NCI-H82 treated with DMSO at 0.1 percent for 48 hours (cell line): ENCODE data around the gene RIC1.
"Not testable (repeated sequence)": the region's sequence is repeated elsewhere in the genome, so short reads cannot be mapped to it uniquely, and the experiment has no call there.

Source experiments
- DNase-seq: peaks from one replicate; lab custom pipeline; 2025; ENCODE audit not compliant: unreplicated experiment; lab: John Stamatoyannopoulos, UW

RIC1 gene

DNA sequence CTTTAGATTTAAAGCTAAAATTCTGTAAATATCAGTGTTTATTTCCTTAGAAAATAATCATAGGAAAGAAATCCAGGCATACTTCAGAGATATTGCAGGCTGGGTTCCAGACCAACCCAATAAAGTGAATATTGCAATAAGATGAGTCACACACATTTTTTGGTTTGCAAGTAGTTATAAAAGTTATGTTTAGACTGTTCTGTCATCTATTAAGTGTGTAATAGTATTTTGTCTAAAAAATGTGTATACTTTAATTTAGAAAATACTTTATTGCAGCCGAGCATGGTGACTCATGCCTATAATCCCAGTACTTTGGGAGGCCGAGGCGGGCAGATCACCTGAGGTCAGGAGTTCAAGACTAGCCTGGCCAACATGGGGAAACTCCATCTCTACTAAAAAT, 6.9 kb upstream of the RIC1 start:
- DNase-seq, result no peak

GRCh38 chr9:5624655-5625054, 4.3 kb upstream of the RIC1 start:
- DNase-seq, result no peak

DNA sequence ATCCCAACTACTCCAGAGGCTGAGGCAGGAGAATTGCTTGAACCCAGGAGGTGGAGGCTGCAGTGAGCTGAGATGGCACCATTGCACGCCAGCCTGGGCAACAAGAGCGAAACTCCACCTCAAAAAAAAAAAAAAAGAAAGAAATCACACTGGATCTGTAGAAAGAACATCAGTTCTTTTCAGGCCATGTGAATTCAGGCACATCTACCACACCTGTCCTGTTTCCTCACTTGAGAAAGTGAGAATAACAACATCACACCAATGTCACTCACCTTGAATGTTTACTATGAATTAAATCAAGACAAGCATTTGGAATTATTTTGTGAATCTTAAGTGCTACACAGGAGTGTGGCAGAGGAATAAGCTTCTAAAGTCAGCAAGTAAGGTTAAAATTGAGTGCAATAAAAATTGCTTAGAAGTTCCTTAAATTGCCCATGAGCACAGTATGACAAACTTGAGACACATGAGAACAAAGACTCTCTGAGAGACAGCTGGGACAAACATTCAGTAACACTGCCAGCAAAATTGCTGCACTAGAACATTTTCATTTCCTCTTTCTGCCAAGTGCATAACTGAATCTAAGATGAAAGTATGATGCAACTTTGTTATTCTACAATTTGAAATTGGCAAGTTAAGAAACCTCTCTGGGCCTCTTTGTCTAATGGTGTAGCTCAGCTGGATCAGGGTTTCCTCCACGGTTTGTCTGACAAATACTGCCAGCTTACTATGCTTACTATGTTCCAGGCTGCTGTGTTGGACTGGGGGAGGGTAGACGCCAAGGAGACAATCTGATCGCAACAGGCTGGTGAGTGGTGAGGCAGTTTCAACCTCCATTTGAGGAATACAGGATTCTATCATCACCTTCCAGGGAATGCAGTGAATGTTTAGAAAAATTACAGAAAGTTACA, 1.9 kb upstream of the RIC1 start:
- DNase-seq, result no peak

- DNase-seq, result not testable (repeated sequence)
Observed at GRCh38 chr9:5627686-5628085, 1.2 kb upstream of the RIC1 start.

- no peak for DNase-seq
Observed at GRCh38 chr9:5628183-5628529, 751 bp upstream of the RIC1 start.

GRCh38 chr9:5629312-5630080, 589 bp downstream of the RIC1 start:
- DNase-seq, result no peak

- DNase-seq, result no peak
Observed at GRCh38 chr9:5630081-5630507, 1.2 kb downstream of the RIC1 start.

DNA sequence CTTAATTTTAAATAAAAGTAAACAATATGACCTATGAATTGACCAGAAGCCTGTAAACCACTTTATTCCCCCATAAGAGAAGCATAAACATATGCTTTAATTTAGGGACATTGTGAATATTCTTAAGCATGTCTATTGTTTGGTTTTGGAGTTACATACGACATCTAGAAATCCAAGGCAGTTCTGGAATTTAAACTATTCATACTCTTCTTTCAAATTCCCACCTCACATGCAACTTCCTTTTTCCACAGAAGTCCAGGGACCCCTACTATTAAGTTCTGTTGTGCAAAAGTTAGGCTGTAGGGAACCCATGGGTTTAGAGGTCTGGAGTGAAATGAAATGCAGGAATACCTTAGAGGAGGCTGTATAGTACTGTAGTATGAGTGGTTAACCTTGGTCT, 2.1 kb downstream of the RIC1 start:
- no peak for DNase-seq

DNA sequence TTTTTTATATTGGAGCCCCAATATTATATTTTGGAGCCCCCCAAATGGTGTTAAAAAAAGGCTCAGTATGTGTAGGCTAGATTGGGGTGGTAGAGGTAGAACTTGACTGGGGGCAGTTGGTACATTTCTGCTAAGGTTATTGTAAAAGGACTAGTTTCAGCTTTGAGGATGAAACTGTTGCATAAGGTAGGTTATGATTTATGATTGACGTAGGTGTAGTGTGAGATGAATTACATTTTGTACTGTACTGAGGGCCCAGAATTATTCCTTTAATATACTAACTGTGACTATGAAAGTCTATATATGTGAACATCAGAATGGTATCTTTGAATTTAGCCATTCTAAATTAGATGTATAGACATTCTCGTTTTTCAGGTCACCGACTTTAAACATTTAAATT, 3.6 kb downstream of the RIC1 start:
- DNase-seq, result no peak

DNA sequence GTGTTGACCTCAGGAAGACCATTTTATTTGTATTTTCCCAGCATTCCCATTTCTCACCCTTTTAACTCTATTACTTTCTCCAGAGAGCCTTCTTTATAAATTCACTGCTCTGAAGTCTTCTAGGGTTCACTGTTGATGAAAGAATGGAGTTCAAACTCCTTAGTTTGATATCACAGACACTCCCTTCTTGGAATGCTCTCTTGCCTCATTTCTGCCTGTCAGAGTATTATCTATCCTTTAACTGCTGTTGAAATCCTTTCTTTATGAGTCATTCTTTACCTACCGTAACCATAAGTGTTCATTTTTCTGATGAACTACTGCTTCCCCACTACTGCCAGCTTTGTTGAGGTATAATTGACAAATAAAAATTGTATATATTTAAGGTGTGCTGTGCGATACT, 4.3 kb downstream of the RIC1 start:
- DNase-seq, result no peak

GRCh38 chr9:5635390-5635789, 6.5 kb downstream of the RIC1 start:
- DNase-seq, result no peak

GRCh38 chr9:5639816-5640215, 10.9 kb downstream of the RIC1 start:
- DNase-seq, result no peak

- no peak for DNase-seq
Observed at GRCh38 chr9:5642170-5642569, 13.3 kb downstream of the RIC1 start.

- no peak for DNase-seq
Observed at GRCh38 chr9:5643005-5643624, 14.2 kb downstream of the RIC1 start.

- DNase-seq, result no peak
Observed at GRCh38 chr9:5644501-5644900, 15.6 kb downstream of the RIC1 start.

DNA sequence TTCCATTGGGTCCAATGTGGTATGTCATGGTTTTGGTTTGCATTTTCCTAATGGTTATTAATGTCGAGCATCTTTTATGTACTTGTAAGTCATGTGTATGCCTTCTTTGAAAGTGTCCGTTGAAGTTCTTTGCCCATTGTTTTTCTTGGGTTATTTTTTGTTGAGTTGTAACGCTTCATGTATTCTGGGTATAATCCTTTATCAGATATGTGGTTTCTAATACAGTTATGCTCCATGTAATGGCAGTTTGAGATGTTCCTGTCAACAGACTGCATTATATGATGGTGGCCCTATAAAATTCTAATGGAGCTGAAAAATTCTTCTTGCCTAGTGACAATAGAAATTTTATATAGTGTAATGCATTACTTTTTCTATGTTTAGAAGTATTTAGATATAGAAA, 17.2 kb downstream of the RIC1 start:
- DNase-seq, result no peak

- no peak for DNase-seq
Observed at GRCh38 chr9:5650356-5651105, 21.6 kb downstream of the RIC1 start.

- DNase-seq, result no peak
Observed at GRCh38 chr9:5651246-5651645, 22.3 kb downstream of the RIC1 start.

- DNase-seq, result no peak
Observed at GRCh38 chr9:5652821-5653220, 23.9 kb downstream of the RIC1 start.

DNA sequence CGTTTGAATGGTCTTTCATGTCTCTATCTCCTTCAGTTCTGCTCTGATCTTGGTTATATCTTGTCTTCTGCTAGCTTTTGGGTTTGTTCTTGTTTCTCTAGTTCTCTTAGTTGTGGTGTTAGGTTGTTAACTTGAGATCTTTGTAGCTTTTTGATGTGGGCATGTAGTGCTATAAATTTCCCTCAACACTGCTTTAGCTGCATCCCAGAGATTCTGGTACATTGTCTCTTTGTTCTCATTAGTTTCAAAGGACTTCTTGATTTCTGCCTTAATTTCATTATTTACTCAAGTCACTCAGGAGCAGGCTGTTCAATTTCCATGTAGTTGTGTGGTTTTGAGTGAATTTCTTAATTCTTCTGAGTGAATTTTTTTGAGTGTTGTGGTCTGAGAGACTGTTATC, 33.9 kb downstream of the RIC1 start:
- DNase-seq, result not testable (repeated sequence)

- no peak for DNase-seq
Observed at GRCh38 chr9:5665059-5665458, 36.2 kb downstream of the RIC1 start.
